GM18868 (cell line): ENCODE data around the gene PCK1.
"Not testable (repeated sequence)": the region's sequence is repeated elsewhere in the genome, so short reads cannot be mapped to it uniquely, and the experiment has no call there.

Source experiments
- ATAC-seq: cut with Tn5 transposase; IDR thresholded peaks from one replicate; pipeline ENCODE4 v1.9.1; 2021; ENCODE audit warnings: mild to moderate bottlenecking, moderate library complexity; ENCODE audit not compliant: unreplicated experiment

Gene PCK1

GRCh38 chr20:57560554-57561355, at the start of gene PCK1:
Gene PCK1, plus strand, starts transcription at chr20:57561110. Its CDS starts 302 bp downstream, at chr20:57561412.
- no peak for ATAC-seq

GRCh38 chr20:57511709-57512108, 49.2 kb upstream of the PCK1 start:
- ATAC-seq, result not testable (repeated sequence)

GRCh38 chr20:57512432-57512831, 48.5 kb upstream of the PCK1 start:
- ATAC-seq, result no peak

DNA sequence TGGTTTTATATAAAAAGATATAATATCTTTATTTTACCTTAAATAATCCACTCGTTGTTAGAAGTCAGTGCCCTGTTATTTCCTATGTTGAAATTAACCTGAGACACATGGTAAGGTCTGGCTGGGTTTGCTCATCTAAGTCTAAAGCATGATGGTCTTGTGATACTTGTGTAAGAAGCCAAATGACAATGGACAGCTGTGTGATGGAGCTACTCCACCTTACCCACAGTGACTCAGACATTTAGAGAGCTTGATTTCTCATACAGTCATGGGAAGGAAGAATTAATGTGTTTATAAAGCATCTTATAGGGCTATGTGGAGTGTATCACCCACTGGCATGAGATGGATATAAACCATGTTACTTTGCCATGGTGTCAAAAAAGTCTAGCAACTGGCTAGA, 47.7 kb upstream of the PCK1 start:
- ATAC-seq, result no peak

DNA sequence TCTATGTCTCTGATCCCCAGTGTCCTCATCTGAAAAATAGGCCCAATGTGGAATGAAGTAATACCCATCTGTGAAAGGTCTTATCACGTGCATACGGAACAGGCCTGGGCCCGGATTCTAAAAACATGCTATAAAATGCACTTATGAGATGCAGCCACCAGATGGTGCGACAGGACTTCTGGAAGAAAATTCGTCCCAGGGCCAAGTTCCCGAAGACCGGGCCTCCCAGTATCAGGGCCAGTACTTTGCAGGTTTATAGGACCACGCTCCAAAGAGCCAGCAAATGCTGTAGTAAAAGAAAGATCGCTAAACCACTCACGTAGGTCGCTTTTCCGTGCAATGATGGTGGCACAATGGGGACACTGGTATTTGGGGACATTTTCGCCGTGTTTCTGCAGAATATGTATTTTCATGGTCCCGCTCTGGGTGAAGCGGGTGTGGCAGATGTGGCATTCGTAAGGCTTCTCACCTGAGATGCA, 46.6 kb upstream of the PCK1 start:
- no peak for ATAC-seq

DNA sequence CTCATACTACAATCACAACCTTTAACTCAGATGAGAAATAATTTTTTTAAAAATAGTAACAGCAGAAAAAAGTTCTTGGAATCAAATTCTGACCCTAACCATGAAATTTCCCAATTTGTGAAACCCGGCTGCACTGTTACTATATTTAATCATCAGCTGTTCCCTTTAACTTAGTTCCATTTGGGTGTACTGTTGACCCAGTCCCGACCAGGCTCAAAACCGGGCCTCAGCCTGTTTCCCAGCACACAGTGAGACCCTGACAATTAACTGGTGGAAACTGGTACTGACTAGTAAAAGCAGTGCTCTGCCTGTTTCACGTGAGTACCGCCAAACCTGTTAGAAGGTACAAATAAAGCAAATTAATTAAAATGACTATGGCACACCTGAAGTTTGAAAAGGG, 43.0 kb upstream of the PCK1 start:
- ATAC-seq, result no peak

- ATAC-seq, result no peak
Measured at GRCh38 chr20:57522380-57523140, 38.4 kb upstream of the PCK1 start.

- no peak for ATAC-seq
Measured at GRCh38 chr20:57523782-57524181, 37.1 kb upstream of the PCK1 start.

GRCh38 chr20:57524511-57525176, 36.3 kb upstream of the PCK1 start, which contains the start of gene CTCFL:
Gene CTCFL, minus strand, starts transcription at chr20:57525140. Its CDS starts 935 bp downstream, at chr20:57524205.
- ATAC-seq, result no peak

DNA sequence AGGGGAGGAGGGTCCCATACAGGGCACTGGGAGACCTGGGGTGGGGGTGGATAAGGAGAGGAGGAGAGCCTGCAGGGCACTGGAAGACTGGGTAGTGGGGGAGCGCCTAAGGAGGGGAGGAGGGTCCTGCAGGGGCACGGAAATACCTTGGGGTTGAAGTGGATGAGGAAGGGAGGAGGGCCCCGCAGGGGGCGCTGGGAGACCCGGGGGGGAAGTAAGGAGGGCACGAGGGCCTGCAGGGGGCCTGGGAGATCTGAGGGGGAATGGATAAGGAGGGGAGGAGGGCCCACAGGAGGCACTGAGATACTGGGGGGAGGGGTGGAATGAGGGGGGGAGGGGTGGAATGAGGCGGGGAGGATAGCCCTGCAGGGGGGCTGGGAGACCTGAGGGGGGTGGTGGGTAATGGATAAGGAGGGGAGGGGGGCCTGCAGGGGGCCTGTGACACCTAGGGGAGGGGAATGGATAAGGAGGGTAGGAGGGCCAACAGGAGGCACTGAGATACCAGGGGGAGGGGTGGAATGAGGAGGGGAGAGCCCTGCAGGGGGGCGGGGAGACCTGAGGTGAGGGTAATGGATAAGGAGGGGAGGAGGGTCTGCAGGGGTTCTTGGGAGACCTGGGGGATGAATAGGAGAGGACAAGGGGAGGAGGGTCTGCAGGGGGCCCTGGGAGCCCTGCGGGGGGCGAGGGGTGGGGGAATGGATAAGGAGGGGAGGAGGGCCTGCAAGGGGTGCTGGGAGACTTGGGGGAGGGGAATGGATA, 35.4 kb upstream of the PCK1 start:
- ATAC-seq, result no peak

GRCh38 chr20:57526087-57526884, 34.6 kb upstream of the PCK1 start:
- ATAC-seq, result no peak

GRCh38 chr20:57526885-57527460, 33.9 kb upstream of the PCK1 start:
- ATAC-seq, result no peak

- ATAC-seq, result no peak
Measured at GRCh38 chr20:57527728-57528127, 33.2 kb upstream of the PCK1 start.

DNA sequence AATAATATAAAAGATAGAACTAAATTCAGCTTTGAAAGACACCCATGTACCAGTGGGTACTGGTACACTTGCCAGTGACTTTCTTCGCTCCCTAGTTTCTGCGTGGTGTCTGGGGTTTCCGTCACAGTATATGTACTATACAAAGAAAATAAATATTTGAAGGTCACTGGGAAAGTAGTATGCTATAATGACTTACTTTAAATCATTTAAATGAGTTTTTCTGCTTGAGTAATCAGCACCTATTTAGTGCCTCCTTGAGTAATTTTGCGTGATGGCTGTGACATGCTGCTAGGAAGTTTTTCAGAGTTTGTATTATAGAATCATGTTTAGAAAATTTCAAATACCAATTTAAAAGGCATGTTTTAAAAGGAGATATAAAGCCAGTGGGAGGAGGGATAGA, 32.8 kb upstream of the PCK1 start:
- no peak for ATAC-seq

DNA sequence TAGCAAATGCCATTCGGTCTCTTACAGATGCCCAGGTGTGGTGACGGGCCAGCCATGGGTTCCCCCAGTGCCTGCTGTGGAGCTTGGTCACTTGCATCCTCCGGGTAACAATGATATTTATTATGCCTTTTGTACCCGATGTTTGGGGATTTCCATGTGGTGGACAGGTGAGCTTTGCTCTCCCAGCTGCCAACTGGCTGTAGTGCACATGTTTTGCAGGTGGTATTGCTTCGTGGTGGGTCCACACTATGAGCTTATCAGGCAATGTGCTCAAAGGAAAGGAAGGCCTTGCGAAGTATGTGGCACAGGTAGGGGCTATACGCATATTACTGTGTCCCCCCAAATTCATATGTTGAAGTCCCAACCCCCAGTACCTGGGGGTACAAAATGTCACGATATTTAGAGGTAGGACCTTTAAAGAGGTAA, 31.7 kb upstream of the PCK1 start:
- no peak for ATAC-seq

DNA sequence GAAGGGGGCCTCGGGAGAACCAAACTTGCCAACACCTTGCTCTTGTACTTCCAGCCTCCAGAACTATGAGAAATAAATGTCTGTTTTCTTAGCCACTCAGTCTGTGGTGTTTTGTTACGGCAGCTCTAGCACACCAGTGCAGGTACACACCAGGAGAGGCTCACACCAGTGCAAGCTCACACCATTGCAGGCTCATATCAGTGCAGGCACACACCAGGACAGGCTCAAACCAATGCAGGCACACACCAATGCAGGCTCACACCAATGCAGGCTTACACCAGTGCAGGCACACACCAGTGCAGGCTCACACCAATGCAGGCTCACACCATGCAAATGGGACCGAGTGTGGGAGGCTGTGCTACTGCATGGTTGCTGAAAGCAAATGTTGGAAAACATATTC, 31.1 kb upstream of the PCK1 start:
- no peak for ATAC-seq

DNA sequence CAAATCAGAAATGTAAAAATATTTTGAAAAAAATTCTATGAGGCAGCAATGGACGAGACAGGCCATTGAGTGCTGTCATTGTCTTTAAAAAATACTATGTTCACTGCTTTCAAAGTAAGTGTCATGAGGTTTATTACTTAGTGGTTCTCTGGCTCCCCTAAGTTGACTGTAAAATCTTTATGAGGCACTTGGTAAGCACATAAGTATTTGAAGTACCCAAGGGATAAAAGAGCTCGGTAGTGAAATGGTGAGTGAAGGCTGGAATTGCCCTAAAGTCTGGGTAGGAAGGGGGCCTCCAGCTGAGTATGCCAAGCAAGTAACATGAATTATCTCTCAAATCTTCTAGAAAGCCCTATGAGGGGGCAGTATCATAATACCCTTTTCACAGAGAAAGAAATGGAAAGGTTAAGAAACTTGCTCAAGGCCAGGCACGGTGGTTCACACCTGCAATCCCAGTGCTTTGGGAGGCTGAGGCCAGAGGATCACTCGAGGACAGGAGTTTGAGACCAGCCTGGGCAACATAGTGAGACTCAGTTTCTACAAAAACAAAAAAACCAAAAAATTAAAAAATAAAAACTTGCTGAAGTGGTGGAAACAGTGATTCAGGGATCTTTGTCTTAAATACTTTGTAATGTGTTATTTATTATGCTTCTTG, 30.5 kb upstream of the PCK1 start:
- ATAC-seq, result no peak

- no peak for ATAC-seq
Measured at GRCh38 chr20:57532104-57532503, 28.8 kb upstream of the PCK1 start.

- no peak for ATAC-seq
Measured at GRCh38 chr20:57535297-57535696, 25.6 kb upstream of the PCK1 start.
